Measurements from ENCODE around the gene LRRK2.

Gene LRRK2

DNA sequence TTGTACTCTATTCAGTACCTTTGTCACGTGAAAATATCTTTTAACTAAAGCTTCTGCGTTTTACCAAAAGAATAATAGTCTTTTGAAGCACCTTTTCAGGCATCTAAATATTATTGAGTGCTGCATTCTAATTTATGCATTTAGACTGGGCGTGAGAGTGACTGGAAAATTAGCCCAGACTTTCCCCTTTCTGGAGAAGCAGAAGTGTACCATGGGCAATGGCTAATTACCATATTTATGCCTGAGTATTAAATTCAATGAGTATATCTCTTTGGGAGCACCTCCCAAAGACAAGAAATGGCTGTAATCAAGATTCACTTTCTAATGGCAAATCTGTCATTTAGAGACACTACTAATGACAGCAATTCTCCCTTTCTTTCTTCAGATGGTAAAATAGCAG lies 174.9 kb downstream of the LRRK2 start:
- DNase-seq (ENCODE audit: low read depth in 2 of 2, low spot score in 1 of 2), result no peak

DNA sequence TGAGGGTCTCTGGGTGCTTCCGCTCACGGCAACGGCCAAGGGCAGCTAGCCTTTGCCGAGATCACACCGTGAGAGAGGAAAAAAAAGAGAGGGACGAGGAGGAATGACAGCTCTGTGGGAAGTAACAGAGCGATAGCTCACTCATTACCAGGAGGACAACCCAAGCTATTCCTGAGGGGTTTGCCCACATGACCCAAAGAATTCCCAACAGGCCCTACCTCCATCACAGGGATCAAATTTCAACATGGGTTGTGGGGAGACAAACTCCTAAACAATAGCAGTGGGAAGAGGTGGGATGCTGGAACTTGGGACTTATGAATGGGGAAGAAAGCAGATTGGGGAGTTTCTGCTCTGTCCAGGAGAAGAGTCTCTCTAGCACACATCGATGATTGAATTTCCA lies 180.6 kb downstream of the LRRK2 start:
- DNase-seq (ENCODE audit: low read depth in 2 of 2, low spot score in 1 of 2), result no peak

All from stimulated activated CD8-positive, alpha-beta memory T cell treated with anti-CD3 and anti-CD28 coated beads, Interleukin-4, amount 100 ng/mL, for 1 hour (primary cell).